KMS-11 (cell line): Measurements from ENCODE around the gene OR13C5.

Experiments
- H2AFZ ChIP-seq: fragments of 200-600 bp; sonication (generic); 2 replicates; pipeline ENCODE4 v1.6.1; 2016; ENCODE audit warnings: antibody characterized with exemption, mixed run types, low read depth
- H3K27ac ChIP-seq: fragments of 200-600 bp; sonication (generic); 2 replicates; pipeline ENCODE4 v1.6.1; 2016; ENCODE audit warnings: mild to moderate bottlenecking, mixed run types
- H3K27me3 ChIP-seq: fragments of 200-600 bp; sonication (generic); 2 replicates; pipeline ENCODE4 v1.6.1; 2017; ENCODE audit warnings: mild to moderate bottlenecking, low read depth, mixed run types, moderate library complexity; ENCODE audit not compliant: insufficient read depth
- H3K36me3 ChIP-seq: fragments of 200-600 bp; sonication (generic); 2 replicates; pipeline ENCODE4 v1.6.1; 2017; ENCODE audit warnings: mild to moderate bottlenecking, mixed run types; ENCODE audit not compliant: insufficient read depth
- H3K4me1 ChIP-seq: fragments of 200-600 bp; sonication (generic); 2 replicates; pipeline ENCODE4 v1.6.1; 2016; ENCODE audit warnings: mild to moderate bottlenecking, low read depth, mixed run types; ENCODE audit not compliant: poor library complexity, severe bottlenecking
- H3K4me2 ChIP-seq: fragments of 200-600 bp; sonication (generic); 2 replicates; pipeline ENCODE4 v1.7.0; 2016; ENCODE audit warnings: mild to moderate bottlenecking, mixed run types
- H3K4me3 ChIP-seq: fragments of 200-600 bp; sonication (generic); IDR thresholded peaks from 2 replicates; pipeline ENCODE4 v1.6.1; 2017; ENCODE audit warnings: low read depth, low read length, mixed read lengths; ENCODE audit not compliant: insufficient read depth
- H3K79me2 ChIP-seq: fragments of 200-600 bp; sonication (generic); 2 replicates; pipeline ENCODE4 v1.6.1; 2016; ENCODE audit warnings: low read depth, mixed run types; ENCODE audit not compliant: insufficient read depth
- H3K9ac ChIP-seq: fragments of 200-600 bp; sonication (generic); 2 replicates; pipeline ENCODE4 v1.6.1; 2016; ENCODE audit warnings: mild to moderate bottlenecking, mixed run types
- H4K20me1 ChIP-seq: fragments of 200-600 bp; sonication (generic); 2 replicates; pipeline ENCODE4 v1.6.1; 2016; ENCODE audit warnings: mild to moderate bottlenecking, mixed run types; ENCODE audit not compliant: insufficient read depth
- CTCF ChIP-seq: fragments of 200-600 bp; sonication (generic); conservative IDR thresholded peaks from 2 replicates; pipeline ENCODE4 v1.6.1; 2017; ENCODE audit warnings: low read depth, mild to moderate bottlenecking, antibody characterized with exemption, low read length, moderate library complexity, mixed read lengths

OR13C5 gene

GRCh38 chr9:104564358-104564757 lies 34.9 kb downstream of the OR13C5 start:
- H3K4me3 ChIP-seq, result no peak overlapping the region
- H3K4me2 ChIP-seq, result no peak overlapping the region
- no peaks in the 10 kb centered on the region for H3K36me3 ChIP-seq
- H3K4me1 ChIP-seq, result peaks cover 7% of the 10 kb centered on the region
- no peak for TF ChIP-seq CTCF
- no peaks in the 10 kb centered on the region for H3K79me2 ChIP-seq
- no peaks in the 10 kb centered on the region for H3K27me3 ChIP-seq
- H3K27ac ChIP-seq, result no peak overlapping the region
- no peaks in the 10 kb centered on the region for H4K20me1 ChIP-seq
- no peak overlapping the region for H2AFZ ChIP-seq
- H3K9ac ChIP-seq, result no peak overlapping the region

- H3K4me1 ChIP-seq, result no peaks in the 10 kb centered on the region
- H3K4me2 ChIP-seq, result no peak overlapping the region
- no peak overlapping the region for H2AFZ ChIP-seq
- no peak overlapping the region for H3K27ac ChIP-seq
- H3K27me3 ChIP-seq, result no peaks in the 10 kb centered on the region
- TF ChIP-seq CTCF, result no peak
- H4K20me1 ChIP-seq, result no peaks in the 10 kb centered on the region
- no peaks in the 10 kb centered on the region for H3K36me3 ChIP-seq
- H3K4me3 ChIP-seq, result no peak overlapping the region
- H3K9ac ChIP-seq, result no peak overlapping the region
- no peaks in the 10 kb centered on the region for H3K79me2 ChIP-seq
Observed at GRCh38 chr9:104556830-104557634, 42.2 kb downstream of the OR13C5 start.

DNA sequence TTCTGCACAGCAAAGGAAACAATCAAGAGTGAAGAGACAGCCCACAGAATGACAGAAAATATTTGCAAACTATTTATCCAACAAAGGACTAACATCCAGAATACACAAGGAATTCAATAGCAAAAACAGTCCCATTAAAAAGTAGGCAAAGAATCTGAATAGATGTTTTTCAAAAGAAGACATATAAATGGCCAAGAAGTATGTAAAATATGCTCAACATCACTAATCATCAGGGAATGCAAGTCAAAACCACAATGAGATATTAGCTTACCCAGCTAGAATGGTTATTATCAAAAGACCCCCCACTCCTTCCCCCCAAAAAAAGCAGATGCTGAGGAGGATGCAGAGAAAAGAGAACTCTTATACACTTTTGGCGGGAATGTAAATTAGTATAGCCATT lies 43.7 kb downstream of the OR13C5 start:
- Histone ChIP-seq H3K27me3 (no peaks in the 10 kb centered on the region), H3K4me2 (no peak overlapping the region), H3K79me2 (no peaks in the 10 kb centered on the region), H3K36me3 (no peaks in the 10 kb centered on the region), H4K20me1 (no peaks in the 10 kb centered on the region), H3K27ac (no peak overlapping the region), H3K9ac (no peak overlapping the region), H3K4me3 (no peak overlapping the region), H2AFZ (no peak overlapping the region), H3K4me1 (no peaks in the 10 kb centered on the region)
- TF ChIP-seq CTCF, result no peak

- H3K27ac ChIP-seq, result no peak overlapping the region
- no peak overlapping the region for H3K4me3 ChIP-seq
- H3K36me3 ChIP-seq, result no peaks in the 10 kb centered on the region
- H3K4me2 ChIP-seq, result no peak overlapping the region
- no peak for TF ChIP-seq CTCF
- no peaks in the 10 kb centered on the region for H3K79me2 ChIP-seq
- no peaks in the 10 kb centered on the region for H3K4me1 ChIP-seq
- H2AFZ ChIP-seq, result no peak overlapping the region
- H4K20me1 ChIP-seq, result no peaks in the 10 kb centered on the region
- no peak overlapping the region for H3K9ac ChIP-seq
- no peaks in the 10 kb centered on the region for H3K27me3 ChIP-seq
Observed at GRCh38 chr9:104553261-104553660, 46.0 kb downstream of the OR13C5 start.
